ENCODE measurements around the gene TMC3.

DNA sequence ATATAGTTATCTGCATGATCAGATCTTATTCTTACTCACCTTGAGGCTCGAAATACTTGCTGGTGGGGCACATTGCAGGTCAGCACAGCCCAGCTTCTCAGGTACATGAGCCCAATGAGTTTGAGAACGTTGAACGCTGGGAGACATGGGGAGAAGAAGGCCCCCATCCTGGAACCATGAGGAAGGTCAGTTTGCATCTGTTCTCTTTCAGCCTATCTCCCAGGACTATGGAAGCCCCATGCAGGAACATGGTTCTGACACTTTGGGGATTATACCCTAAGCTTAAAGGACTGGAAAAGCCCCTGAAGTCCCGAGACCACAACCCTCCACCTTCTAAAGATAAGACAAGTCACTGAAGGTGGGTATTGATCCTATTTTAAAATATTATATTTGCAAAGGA lies 32.7 kb downstream of the TMC3 start:
- TF ChIP-seq CTCF (IDR thresholded peaks at IDR 0.05; ENCODE audit: low read depth, low read length, missing input control), result no peak
- no peak for TF ChIP-seq EGR1 (IDR thresholded peaks at IDR 0.05; ENCODE audit: low read depth in 2 of 2)
- no peak for TF ChIP-seq SP1 (IDR thresholded peaks at IDR 0.05)
- TF ChIP-seq, protein P1, sequence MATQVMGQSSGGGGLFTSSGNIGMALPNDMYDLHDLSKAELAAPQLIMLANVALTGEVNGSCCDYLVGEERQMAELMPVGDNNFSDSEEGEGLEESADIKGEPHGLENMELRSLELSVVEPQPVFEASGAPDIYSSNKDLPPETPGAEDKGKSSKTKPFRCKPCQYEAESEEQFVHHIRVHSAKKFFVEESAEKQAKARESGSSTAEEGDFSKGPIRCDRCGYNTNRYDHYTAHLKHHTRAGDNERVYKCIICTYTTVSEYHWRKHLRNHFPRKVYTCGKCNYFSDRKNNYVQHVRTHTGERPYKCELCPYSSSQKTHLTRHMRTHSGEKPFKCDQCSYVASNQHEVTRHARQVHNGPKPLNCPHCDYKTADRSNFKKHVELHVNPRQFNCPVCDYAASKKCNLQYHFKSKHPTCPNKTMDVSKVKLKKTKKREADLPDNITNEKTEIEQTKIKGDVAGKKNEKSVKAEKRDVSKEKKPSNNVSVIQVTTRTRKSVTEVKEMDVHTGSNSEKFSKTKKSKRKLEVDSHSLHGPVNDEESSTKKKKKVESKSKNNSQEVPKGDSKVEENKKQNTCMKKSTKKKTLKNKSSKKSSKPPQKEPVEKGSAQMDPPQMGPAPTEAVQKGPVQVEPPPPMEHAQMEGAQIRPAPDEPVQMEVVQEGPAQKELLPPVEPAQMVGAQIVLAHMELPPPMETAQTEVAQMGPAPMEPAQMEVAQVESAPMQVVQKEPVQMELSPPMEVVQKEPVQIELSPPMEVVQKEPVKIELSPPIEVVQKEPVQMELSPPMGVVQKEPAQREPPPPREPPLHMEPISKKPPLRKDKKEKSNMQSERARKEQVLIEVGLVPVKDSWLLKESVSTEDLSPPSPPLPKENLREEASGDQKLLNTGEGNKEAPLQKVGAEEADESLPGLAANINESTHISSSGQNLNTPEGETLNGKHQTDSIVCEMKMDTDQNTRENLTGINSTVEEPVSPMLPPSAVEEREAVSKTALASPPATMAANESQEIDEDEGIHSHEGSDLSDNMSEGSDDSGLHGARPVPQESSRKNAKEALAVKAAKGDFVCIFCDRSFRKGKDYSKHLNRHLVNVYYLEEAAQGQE (IDR thresholded peaks at IDR 0.05), result no peak
- TF ChIP-seq, protein P2, sequence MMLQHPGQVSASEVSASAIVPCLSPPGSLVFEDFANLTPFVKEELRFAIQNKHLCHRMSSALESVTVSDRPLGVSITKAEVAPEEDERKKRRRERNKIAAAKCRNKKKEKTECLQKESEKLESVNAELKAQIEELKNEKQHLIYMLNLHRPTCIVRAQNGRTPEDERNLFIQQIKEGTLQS (IDR thresholded peaks at IDR 0.05), result no peak
- no peak for TF ChIP-seq MAX (IDR thresholded peaks at IDR 0.05)
- TF ChIP-seq HNF4G (IDR thresholded peaks at IDR 0.05), result no peak
